Stimulated activated CD4-positive, alpha-beta T cell treated with anti-CD3 and anti-CD28 coated beads, Interleukin-1b, Interleukin-23, amount 100 ng/mL, for 48 hours (primary cell): ENCODE data around the gene PPARGC1A.

Experiments used
- DNase-seq: peaks from one replicate; pipeline ENCODE4 v3.0.0-alpha.2; 2020

Gene PPARGC1A

GRCh38 chr4:23889814-23890341 is at the start of gene PPARGC1A:
Gene PPARGC1A, minus strand, starts transcription at chr4:23890047. Its CDS starts 90 bp downstream, at chr4:23889957.
- DNase-seq = no peak

- DNase-seq = no peak
These were observed 48.9 kb upstream of the PPARGC1A start for GRCh38 chr4:23938796-23939195.

- no peak for DNase-seq
These were observed 47.3 kb upstream of the PPARGC1A start for GRCh38 chr4:23937173-23937572.

GRCh38 chr4:23934915-23935314 is 45.1 kb upstream of the PPARGC1A start:
- no peak for DNase-seq

GRCh38 chr4:23934223-23934622 is 44.4 kb upstream of the PPARGC1A start:
- no peak for DNase-seq

- no peak for DNase-seq
These were observed 43.1 kb upstream of the PPARGC1A start for GRCh38 chr4:23932901-23933308.

- no peak for DNase-seq
These were observed 42.3 kb upstream of the PPARGC1A start for GRCh38 chr4:23932186-23932585.

- DNase-seq = no peak
These were observed 41.6 kb upstream of the PPARGC1A start for GRCh38 chr4:23931489-23931830.

- no peak for DNase-seq
These were observed 41.1 kb upstream of the PPARGC1A start for GRCh38 chr4:23930750-23931488.

- no peak for DNase-seq
These were observed 39.4 kb upstream of the PPARGC1A start for GRCh38 chr4:23929248-23929647.

- no peak for DNase-seq
These were observed 34.7 kb upstream of the PPARGC1A start for GRCh38 chr4:23924556-23924955.

- DNase-seq = no peak
These were observed 34.0 kb upstream of the PPARGC1A start for GRCh38 chr4:23923840-23924239.

GRCh38 chr4:23923141-23923540 is 33.3 kb upstream of the PPARGC1A start:
- DNase-seq = no peak

GRCh38 chr4:23922541-23923111 is 32.8 kb upstream of the PPARGC1A start:
- DNase-seq = no peak

GRCh38 chr4:23922013-23922412 is 32.2 kb upstream of the PPARGC1A start:
- no peak for DNase-seq

GRCh38 chr4:23921447-23921845 is 31.6 kb upstream of the PPARGC1A start:
- no peak for DNase-seq

GRCh38 chr4:23920716-23921446 is 31.0 kb upstream of the PPARGC1A start:
- no peak for DNase-seq

GRCh38 chr4:23920296-23920695 is 30.4 kb upstream of the PPARGC1A start:
- DNase-seq = no peak

GRCh38 chr4:23916282-23916681 is 26.4 kb upstream of the PPARGC1A start:
- DNase-seq = no peak

- no peak for DNase-seq
These were observed 25.7 kb upstream of the PPARGC1A start for GRCh38 chr4:23915459-23916132.

- DNase-seq = no peak
These were observed 22.0 kb upstream of the PPARGC1A start for GRCh38 chr4:23911675-23912455.

GRCh38 chr4:23909671-23910070 is 19.8 kb upstream of the PPARGC1A start:
- no peak for DNase-seq

GRCh38 chr4:23906839-23907238 is 17.0 kb upstream of the PPARGC1A start:
- DNase-seq = no peak
